ENCODE measurements around the gene NWD2. TPM values are rescaled to one million over a fixed set of nuclear protein-coding genes. Genes with fewer than 3 reads are reported as not detected.

NWD2 gene
- total RNA-seq, 2 experiments from 2014 or later = not detected

GRCh38 chr4:37451656-37452055 lies 207.1 kb downstream of the NWD2 start:
- DNase-seq (no peak), ATAC-seq (no peak)
- Mint-ChIP-seq H3K36me3 (ENCODE audit: low read depth) (no peaks in the 10 kb centered on the region), H3K27ac (no peak overlapping the region), H3K27me3 (ENCODE audit: low read depth) (peaks cover 54% of the 10 kb centered on the region), H3K9me3 (ENCODE audit: insufficient read depth) (no peaks in the 10 kb centered on the region), H3K4me3 (no peak overlapping the region), H3K4me1 (ENCODE audit: low read depth) (peaks cover 13% of the 10 kb centered on the region)
- CTCF ChIA-PET = interaction anchor here (1.0 kb wide), 1 partner anchor 23 kb away, joined by 3 read pairs; no protein-coding TSS in a partner anchor
- POLR2A ChIA-PET = no interaction called here

- Mint-ChIP-seq H3K27me3 (ENCODE audit: low read depth) (peaks cover 52% of the 10 kb centered on the region), H3K4me3 (peak overlapping the region; percentile 35), H3K9me3 (ENCODE audit: insufficient read depth) (no peaks in the 10 kb centered on the region), H3K36me3 (ENCODE audit: low read depth) (no peaks in the 10 kb centered on the region), H3K27ac (no peak overlapping the region), H3K4me1 (ENCODE audit: low read depth) (peaks cover 13% of the 10 kb centered on the region)
- CTCF ChIA-PET = interaction anchor here (0.6 to 2.5 kb wide), 20 partner anchors 8 to 585 kb away, joined by 3 to 9 read pairs (median 3); no protein-coding TSS in a partner anchor
- DNase-seq (peak; percentile 69), ATAC-seq (peak; percentile 62)
- POLR2A ChIA-PET = no interaction called here
These were observed 208.4 kb downstream of the NWD2 start for GRCh38 chr4:37452952-37453280.

- ChIA-PET POLR2A (no interaction called here), CTCF (interaction anchor here (0.6 to 2.5 kb wide), 24 partner anchors 8 to 585 kb away, joined by 3 to 9 read pairs (median 3); no protein-coding TSS in a partner anchor)
- H3K27me3 Mint-ChIP-seq (ENCODE audit: low read depth) = peaks cover 51% of the 10 kb centered on the region
- H3K27ac Mint-ChIP-seq = no peak overlapping the region
- H3K4me3 Mint-ChIP-seq = peak overlapping the region; percentile 35
- peak; percentile 40 for DNase-seq
- peak; percentile 98 for ATAC-seq
- no peaks in the 10 kb centered on the region for H3K9me3 Mint-ChIP-seq (ENCODE audit: insufficient read depth)
- H3K4me1 Mint-ChIP-seq (ENCODE audit: low read depth) = peaks cover 13% of the 10 kb centered on the region
- H3K36me3 Mint-ChIP-seq (ENCODE audit: low read depth) = no peaks in the 10 kb centered on the region
These were observed 208.9 kb downstream of the NWD2 start for GRCh38 chr4:37453281-37453998.

GRCh38 chr4:37453999-37454800 lies 209.7 kb downstream of the NWD2 start:
- no peak overlapping the region for H3K4me3 Mint-ChIP-seq
- H3K9me3 Mint-ChIP-seq (ENCODE audit: insufficient read depth) = no peaks in the 10 kb centered on the region
- CTCF ChIA-PET = interaction anchor here (0.6 to 2.5 kb wide), 10 partner anchors 11 to 198 kb away, joined by 3 to 9 read pairs (median 4); no protein-coding TSS in a partner anchor
- peaks cover 13% of the 10 kb centered on the region for H3K4me1 Mint-ChIP-seq (ENCODE audit: low read depth)
- DNase-seq = no peak
- POLR2A ChIA-PET = no interaction called here
- H3K36me3 Mint-ChIP-seq (ENCODE audit: low read depth) = no peaks in the 10 kb centered on the region
- H3K27me3 Mint-ChIP-seq (ENCODE audit: low read depth) = peaks cover 51% of the 10 kb centered on the region
- no peak for ATAC-seq
- no peak overlapping the region for H3K27ac Mint-ChIP-seq

GRCh38 chr4:37455301-37456131 lies 211.0 kb downstream of the NWD2 start:
- POLR2A ChIA-PET = no interaction called here
- CTCF ChIA-PET = no interaction called here

GRCh38 chr4:37461801-37462200 lies 217.3 kb downstream of the NWD2 start:
- H3K27ac Mint-ChIP-seq = no peak overlapping the region
- POLR2A ChIA-PET = no interaction called here
- no peaks in the 10 kb centered on the region for H3K4me1 Mint-ChIP-seq (ENCODE audit: low read depth)
- H3K9me3 Mint-ChIP-seq (ENCODE audit: insufficient read depth) = no peaks in the 10 kb centered on the region
- H3K27me3 Mint-ChIP-seq (ENCODE audit: low read depth) = peaks cover 14% of the 10 kb centered on the region
- DNase-seq (no peak), ATAC-seq (no peak)
- H3K36me3 Mint-ChIP-seq (ENCODE audit: low read depth) = no peaks in the 10 kb centered on the region
- CTCF ChIA-PET = interaction anchor here (0.7 kb wide), 1 partner anchor 9 kb away, joined by 3 read pairs; no protein-coding TSS in a partner anchor
- no peak overlapping the region for H3K4me3 Mint-ChIP-seq

More at GRCh38 chr4:37455301-37456131, 211.0 kb downstream of the NWD2 start:
- Mint-ChIP-seq H3K27me3 (ENCODE audit: low read depth) (peaks cover 52% of the 10 kb centered on the region), H3K9me3 (ENCODE audit: insufficient read depth) (no peaks in the 10 kb centered on the region), H3K36me3 (ENCODE audit: low read depth) (no peaks in the 10 kb centered on the region), H3K27ac (no peak overlapping the region), H3K4me1 (ENCODE audit: low read depth) (peaks cover 13% of the 10 kb centered on the region), H3K4me3 (no peak overlapping the region)
- ATAC-seq = no peak
- DNase-seq = no peak

GRCh38 chr4:37463033-37463856 lies 218.7 kb downstream of the NWD2 start:
- ChIA-PET POLR2A (no interaction called here), CTCF (no interaction called here)
- Mint-ChIP-seq H3K27ac (no peak overlapping the region), H3K4me1 (ENCODE audit: low read depth) (no peaks in the 10 kb centered on the region), H3K36me3 (ENCODE audit: low read depth) (no peaks in the 10 kb centered on the region), H3K27me3 (ENCODE audit: low read depth) (peaks cover 11% of the 10 kb centered on the region), H3K9me3 (ENCODE audit: insufficient read depth) (no peaks in the 10 kb centered on the region), H3K4me3 (no peak overlapping the region)
- DNase-seq (no peak), ATAC-seq (no peak)

- ChIA-PET POLR2A (no interaction called here), CTCF (interaction anchor here (1.0 kb wide), 1 partner anchor 11 kb away, joined by 3 read pairs; a partner anchor contains a TSS)
- Mint-ChIP-seq H3K9me3 (ENCODE audit: insufficient read depth) (no peaks in the 10 kb centered on the region), H3K27me3 (ENCODE audit: low read depth) (peaks cover 11% of the 10 kb centered on the region), H3K27ac (no peak overlapping the region), H3K4me3 (no peak overlapping the region), H3K36me3 (ENCODE audit: low read depth) (no peaks in the 10 kb centered on the region), H3K4me1 (ENCODE audit: low read depth) (no peaks in the 10 kb centered on the region)
- ATAC-seq (no peak), DNase-seq (no peak)
These were observed 220.0 kb downstream of the NWD2 start for GRCh38 chr4:37464373-37465128.

GRCh38 chr4:37465296-37465695 lies 220.8 kb downstream of the NWD2 start:
- CTCF ChIA-PET = interaction anchor here (1.0 kb wide), 1 partner anchor 12 kb away, joined by 3 read pairs; a partner anchor contains a TSS

GRCh38 chr4:37465845-37466244 lies 221.3 kb downstream of the NWD2 start:
- CTCF ChIA-PET = no interaction called here
- Mint-ChIP-seq H3K9me3 (ENCODE audit: insufficient read depth) (no peaks in the 10 kb centered on the region), H3K27me3 (ENCODE audit: low read depth) (peaks cover 7% of the 10 kb centered on the region), H3K27ac (no peak overlapping the region), H3K4me1 (ENCODE audit: low read depth) (no peaks in the 10 kb centered on the region), H3K4me3 (no peak overlapping the region), H3K36me3 (ENCODE audit: low read depth) (no peaks in the 10 kb centered on the region)
- ATAC-seq (no peak), DNase-seq (no peak)
- POLR2A ChIA-PET = no interaction called here

More at GRCh38 chr4:37465296-37465695, 220.8 kb downstream of the NWD2 start:
- Mint-ChIP-seq H3K36me3 (ENCODE audit: low read depth) (no peaks in the 10 kb centered on the region), H3K4me3 (no peak overlapping the region), H3K27ac (no peak overlapping the region), H3K4me1 (ENCODE audit: low read depth) (no peaks in the 10 kb centered on the region), H3K27me3 (ENCODE audit: low read depth) (peaks cover 7% of the 10 kb centered on the region), H3K9me3 (ENCODE audit: insufficient read depth) (no peaks in the 10 kb centered on the region)
- ATAC-seq = no peak
- POLR2A ChIA-PET = no interaction called here
- DNase-seq = no peak

Data from activated CD8-positive, alpha-beta T cell treated with anti-CD3 and anti-CD28 coated beads, Interleukin-2, amount 10 ng/mL, durations not matched to agents 7 days and 5 days (primary cell).